ENCODE data around the gene USP24.

The USP24 gene

DNA sequence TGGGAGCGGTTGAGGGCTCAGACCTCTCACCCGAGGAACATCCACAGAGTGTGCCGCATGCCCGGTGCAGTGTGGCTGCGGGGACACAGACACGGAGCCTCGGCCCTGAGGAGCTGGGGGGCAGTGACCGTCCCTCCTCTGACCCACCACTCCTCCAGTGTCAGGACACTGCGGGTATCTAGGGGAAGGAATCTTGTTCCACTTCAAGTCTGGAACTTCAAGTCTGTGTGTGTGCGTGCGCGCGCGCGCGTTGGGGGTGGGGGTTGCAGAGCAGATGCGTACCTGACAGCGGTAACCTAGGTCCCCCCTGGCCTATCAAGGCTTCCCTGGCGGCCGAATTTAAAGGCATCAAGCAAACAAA lies 158.6 kb downstream of the USP24 start:
- no peak overlapping the region for H3K4me3 ChIP-seq (ENCODE audit: low read depth, low read length)
- TF ChIP-seq, protein P1, sequence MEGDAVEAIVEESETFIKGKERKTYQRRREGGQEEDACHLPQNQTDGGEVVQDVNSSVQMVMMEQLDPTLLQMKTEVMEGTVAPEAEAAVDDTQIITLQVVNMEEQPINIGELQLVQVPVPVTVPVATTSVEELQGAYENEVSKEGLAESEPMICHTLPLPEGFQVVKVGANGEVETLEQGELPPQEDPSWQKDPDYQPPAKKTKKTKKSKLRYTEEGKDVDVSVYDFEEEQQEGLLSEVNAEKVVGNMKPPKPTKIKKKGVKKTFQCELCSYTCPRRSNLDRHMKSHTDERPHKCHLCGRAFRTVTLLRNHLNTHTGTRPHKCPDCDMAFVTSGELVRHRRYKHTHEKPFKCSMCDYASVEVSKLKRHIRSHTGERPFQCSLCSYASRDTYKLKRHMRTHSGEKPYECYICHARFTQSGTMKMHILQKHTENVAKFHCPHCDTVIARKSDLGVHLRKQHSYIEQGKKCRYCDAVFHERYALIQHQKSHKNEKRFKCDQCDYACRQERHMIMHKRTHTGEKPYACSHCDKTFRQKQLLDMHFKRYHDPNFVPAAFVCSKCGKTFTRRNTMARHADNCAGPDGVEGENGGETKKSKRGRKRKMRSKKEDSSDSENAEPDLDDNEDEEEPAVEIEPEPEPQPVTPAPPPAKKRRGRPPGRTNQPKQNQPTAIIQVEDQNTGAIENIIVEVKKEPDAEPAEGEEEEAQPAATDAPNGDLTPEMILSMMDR (conservative IDR thresholded peaks at IDR 0.05; ENCODE audit: low read depth, low read length) = no peak
- no peak for DNase-seq (ENCODE audit: low read depth)

DNA sequence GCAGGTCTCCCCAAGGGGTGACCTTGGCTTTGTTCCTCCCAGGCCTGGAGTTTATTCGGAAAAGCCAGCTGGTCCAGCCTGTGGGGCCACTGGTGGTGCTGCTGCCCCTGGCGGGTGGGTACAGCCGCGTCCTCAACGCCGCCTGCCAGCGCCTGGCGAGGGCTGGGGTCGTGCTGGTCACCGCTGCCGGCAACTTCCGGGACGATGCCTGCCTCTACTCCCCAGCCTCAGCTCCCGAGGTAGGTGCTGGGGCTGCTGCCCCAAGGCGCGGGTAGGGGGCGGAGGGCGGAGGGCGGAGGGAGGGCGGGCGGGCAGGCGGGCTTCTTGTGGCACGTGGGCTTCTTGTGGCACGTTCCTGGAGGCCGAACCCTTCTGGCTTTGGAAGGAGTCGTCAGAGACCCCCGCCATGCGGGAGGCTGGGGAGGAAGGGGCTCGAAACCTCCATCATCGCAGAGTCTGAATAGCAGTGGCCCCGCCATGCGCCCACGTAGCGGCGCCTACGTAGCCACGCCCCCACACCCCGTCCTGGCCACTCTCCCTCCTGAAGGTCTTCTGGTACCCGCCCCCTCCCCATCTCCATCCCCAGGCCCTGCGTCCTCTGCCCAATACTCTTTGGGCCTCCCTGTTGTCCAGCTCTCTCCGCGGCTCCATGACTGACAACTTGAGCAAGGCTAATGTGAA lies 159.1 kb downstream of the USP24 start:
- TF ChIP-seq, protein P1 (conservative IDR thresholded peaks at IDR 0.05; ENCODE audit: low read depth, low read length) = no peak
- DNase-seq (ENCODE audit: low read depth) = no peak
- no peak overlapping the region for H3K4me3 ChIP-seq (ENCODE audit: low read depth, low read length)

DNA sequence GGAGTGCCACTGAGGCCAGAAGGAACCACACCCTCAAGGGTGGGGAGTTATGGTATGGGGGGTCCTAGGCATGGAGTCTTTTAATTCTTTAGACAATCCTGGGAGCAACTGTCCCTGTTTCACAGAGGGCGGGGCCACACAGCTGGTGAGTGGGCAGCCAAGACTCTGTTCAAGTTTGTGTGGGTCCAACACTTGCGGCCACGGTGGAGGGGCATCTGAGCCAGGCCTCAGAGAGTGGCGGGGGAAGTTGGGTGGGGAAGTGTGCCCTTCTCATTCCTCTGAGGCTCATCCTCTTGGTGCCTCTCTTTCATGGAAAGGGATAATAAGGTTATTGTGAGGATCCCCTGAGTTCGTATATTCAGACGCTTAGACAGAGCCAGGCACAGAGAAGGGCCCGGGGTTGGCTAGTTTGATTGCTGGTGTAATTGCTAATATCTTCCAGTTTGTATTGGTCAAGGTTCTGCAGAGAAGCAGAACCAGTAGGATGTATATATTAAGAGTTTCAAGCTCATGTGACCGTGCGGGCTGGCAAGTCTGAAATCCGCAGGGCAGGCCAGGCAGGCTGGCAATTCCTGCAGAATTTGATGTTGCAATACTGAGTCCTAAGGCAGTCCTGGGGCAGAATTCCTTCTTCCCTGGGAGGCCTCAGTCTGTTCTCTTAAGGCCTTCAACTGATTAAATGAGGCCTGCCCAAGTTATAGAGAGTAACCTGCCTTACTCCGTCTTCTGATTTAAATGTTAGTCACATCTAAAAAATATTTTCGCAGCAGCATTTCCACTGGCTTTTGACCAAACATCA lies 159.9 kb downstream of the USP24 start:
- H3K4me3 ChIP-seq (ENCODE audit: low read depth, low read length) = no peak overlapping the region
- TF ChIP-seq, protein P1 (conservative IDR thresholded peaks at IDR 0.05; ENCODE audit: low read depth, low read length) = no peak
- no peak for DNase-seq (ENCODE audit: low read depth)

DNA sequence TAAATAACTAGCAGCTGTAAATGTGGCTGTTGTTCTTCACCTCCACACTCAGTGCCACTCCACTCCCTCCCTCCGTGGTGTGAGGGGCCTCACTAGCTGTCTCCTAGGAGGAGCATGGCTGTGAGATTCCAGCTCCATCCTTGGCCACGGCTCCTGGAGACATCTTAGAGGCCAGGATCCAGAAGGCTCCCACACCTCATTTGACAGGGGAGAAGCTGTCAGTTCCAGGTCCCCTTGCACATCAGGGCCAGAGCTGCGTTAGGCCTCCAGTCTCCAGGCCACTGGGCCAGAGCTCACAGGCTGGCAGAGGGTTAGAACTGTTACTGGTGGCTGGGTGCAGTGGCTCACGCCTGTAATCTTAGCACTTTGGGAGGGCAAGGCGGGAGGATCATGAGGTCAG lies 160.8 kb downstream of the USP24 start:
- no peak for DNase-seq (ENCODE audit: low read depth)
- TF ChIP-seq, protein P1 (conservative IDR thresholded peaks at IDR 0.05; ENCODE audit: low read depth, low read length) = no peak

DNA sequence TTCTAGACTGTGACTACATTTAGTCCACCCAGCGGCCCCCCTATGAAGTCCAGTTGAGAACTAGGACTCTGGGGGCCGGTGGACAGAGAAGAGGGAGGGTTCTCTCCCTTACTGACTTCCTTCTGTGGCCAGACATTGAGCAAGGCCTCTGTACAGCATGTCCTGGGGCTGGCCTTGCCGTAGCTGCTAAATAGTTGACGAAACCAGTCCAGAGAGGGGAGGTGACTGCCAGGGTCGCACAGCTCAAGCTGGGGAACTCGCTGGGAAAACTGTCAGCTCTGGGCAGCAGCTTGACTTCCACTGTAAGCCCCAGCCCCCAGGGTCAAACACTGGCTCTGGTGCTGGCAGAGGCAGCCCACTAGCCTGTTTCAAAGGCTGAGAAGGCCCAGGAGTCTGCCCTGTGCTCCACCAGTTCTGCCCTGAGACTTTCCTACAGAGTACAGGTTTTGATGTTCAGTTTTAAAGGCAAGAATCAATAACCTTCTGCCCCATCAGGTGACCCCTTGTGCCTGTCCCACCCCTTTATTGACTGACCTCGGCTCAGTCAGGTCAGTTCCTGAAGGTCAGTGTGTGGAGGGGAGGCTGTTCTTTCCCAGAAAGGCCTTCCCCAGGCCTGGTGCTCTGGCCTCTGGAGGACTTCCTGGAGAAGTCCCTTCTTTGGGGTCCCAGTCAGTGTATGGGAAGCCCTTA lies 161.8 kb downstream of the USP24 start:
- TF ChIP-seq, protein P1 (conservative IDR thresholded peaks at IDR 0.05; ENCODE audit: low read depth, low read length) = no peak
- DNase-seq (ENCODE audit: low read depth) = peak; percentile 86
- H3K4me3 ChIP-seq (ENCODE audit: low read depth, low read length) = no peak overlapping the region

More for the DNA sequence above, 160.8 kb downstream of the USP24 start:
- no peak overlapping the region for H3K4me3 ChIP-seq (ENCODE audit: low read depth, low read length)

DNA sequence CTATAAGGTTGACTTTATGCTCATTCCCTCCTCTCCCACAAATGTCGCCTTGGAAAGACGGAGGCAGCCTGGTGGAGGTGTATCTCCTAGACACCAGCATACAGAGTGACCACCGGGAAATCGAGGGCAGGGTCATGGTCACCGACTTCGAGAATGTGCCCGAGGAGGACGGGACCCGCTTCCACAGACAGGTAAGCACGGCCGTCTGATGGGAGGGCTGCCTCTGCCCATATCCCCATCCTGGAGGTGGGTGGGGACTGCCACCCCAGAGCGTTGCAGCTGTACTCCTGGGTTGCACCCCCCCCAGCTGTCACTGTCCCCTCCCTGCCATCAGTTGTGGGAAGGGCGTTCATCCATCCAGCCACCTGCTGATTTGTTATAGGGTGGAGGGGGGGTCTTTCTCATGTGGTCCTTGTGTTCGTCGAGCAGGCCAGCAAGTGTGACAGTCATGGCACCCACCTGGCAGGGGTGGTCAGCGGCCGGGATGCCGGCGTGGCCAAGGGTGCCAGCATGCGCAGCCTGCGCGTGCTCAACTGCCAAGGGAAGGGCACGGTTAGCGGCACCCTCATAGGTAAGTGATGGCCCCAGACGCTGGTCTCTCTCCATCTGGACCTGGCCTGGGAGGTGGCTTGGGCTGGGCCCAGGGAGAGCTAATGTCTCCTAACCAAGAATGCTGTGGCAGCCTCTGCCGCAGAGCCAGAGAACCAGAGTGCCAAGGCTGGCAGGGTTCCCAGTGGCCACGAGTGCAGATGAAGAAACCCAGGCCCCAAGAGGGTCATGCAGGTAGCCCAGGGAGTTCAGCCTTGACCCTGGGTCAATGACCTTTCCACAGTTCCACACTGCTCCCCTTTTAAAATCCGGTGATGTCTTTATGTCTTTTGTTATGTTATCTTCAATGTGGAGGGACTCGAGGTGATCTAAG lies 162.7 kb downstream of the USP24 start:
- DNase-seq (ENCODE audit: low read depth) = no peak
- no peak overlapping the region for H3K4me3 ChIP-seq (ENCODE audit: low read depth, low read length)
- TF ChIP-seq, protein P1 (conservative IDR thresholded peaks at IDR 0.05; ENCODE audit: low read depth, low read length) = no peak
